COLO668 (cell line): ENCODE measurements around the gene NIN.
"Not testable (repeated sequence)": the region's sequence is repeated elsewhere in the genome, so short reads cannot be mapped to it uniquely, and the experiment has no call there.

Experiments used
- DNase-seq: peaks from one replicate; lab custom pipeline; 2025; ENCODE audit not compliant: unreplicated experiment; lab: John Stamatoyannopoulos, UW

Gene NIN

DNA sequence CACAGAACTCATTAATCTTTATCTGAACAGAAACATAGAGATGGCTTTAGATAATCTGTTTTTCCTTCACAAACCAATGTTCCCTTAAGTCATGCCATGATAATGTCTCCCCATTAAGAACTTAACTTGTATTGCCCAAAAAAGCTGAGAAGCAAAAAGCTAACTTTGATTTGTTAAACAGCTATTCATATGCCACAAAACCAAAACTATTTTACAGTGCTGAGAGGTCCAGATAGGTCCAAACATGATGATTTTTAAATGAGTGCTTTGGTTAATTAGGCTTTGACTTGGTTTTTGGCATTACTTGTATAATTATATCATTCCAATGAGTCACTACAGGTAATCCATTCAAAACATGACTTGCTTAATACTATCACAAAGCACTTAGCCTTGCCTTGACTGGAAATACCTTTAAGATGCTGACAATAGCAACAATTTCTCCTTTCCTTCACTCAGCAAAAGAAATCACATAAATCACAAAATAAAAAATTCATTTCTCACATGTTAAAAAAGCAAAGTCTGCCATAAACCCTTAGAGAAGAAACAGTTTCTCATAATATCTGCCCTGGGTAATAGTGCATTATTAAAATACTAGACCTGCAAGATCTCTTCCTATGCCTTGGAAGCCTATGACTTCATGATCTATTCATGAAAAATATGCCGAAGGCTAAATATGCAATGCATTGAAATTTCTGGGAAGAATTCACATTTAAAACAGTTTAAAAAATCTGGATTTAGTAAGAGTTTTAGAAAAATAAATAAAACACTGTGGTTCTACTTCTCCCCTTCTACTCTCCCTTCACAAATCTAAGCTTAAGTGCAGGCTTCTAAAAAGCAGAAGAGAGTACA, 110.8 kb downstream of the NIN start:
- no peak for DNase-seq

GRCh38 chr14:50718949-50719348, 112.0 kb downstream of the NIN start:
- no peak for DNase-seq

DNA sequence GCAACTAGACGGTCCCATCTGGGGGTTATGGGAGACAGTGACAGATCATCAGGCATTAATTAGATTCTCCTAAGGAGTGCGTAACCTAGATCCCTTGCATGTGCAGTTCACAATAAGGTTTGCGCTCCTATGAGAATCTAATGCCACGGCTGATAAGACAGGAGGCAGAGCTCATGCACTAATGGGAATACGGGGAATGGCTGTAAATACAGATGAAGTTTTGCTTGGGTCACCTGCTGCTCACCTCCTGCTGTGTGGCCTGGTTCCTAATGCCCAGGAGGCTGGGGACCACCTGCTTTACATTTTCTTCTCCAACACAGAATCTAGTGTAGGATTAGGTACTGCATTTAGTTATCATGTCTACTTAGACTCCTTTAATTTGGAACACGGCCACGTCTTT, 113.2 kb downstream of the NIN start:
- DNase-seq, result no peak

DNA sequence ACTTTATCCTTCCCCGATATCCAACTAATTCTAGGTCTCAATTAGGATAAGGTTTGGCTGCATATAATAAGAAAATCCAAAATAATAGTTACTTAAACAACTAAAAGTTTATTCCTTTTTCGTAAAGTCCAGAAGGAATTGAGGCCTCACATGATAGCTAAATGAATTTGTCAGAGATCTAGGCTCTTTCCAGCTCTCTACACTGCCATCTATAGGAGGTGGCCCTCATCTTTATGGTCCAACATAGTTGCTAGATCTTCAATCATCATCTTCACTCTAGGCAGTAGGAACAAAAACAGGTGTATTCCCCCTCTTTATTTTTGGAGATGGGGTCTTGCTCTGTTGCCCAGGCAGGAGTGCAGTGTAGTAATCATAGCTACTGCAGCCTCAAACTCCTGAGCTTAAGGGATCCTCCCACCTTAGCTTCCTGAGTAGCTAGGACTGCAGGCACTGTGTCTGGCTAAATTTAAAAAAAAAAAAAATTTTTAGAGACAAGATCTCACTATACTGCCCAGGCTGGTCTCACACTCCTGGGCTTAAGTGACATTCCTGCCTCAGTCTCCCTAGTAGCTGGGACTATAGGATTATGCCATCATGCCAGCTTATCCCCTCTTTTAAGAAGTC, 116.4 kb downstream of the NIN start:
- DNase-seq, result no peak

DNA sequence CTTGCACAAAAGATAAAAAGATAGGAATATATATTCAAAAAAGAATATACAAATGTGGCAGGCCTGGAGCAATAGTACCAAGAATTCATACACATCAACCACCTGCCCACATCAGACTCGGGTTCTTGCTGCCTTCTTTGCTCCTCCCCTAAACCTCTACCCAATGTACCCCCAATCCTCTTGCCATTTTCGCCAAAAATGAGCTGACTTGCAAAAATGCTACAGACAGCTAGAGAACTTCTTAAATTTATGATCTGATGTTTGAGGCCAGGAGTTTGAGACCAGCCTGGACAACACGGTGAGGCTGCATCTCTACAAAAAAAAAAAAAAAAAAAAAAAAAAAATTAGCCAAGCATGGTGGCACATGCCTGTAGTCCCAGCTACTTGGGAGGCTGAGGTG, 119.9 kb downstream of the NIN start:
- DNase-seq, result no peak

DNA sequence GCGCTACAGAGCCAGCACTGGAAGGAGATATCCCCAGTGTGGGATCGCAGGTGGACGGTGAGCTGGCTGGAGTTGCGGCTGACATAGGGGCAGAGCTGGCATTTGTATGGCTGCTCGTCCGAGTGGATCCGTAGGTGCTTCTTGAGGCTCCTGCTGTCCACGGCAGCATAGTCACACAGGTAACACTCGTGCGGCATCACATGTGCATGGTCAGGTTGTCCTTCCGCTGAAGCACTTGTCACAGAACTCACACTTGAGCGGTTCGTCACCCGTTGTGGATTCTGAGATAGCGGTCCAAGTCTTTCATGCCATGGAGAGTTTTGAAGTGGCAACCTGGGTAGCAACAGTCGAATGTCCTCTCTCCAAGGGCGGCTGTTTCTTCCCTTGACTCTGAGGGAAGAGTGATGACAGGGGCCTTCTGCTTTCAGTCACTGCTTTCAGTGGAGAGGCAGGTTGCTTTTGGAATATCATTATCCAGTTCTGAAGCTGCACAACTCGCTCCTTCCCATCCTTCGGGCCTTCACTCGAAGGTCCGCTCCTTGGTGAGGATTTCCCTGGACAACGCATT, 125.9 kb downstream of the NIN start:
- no peak for DNase-seq

DNA sequence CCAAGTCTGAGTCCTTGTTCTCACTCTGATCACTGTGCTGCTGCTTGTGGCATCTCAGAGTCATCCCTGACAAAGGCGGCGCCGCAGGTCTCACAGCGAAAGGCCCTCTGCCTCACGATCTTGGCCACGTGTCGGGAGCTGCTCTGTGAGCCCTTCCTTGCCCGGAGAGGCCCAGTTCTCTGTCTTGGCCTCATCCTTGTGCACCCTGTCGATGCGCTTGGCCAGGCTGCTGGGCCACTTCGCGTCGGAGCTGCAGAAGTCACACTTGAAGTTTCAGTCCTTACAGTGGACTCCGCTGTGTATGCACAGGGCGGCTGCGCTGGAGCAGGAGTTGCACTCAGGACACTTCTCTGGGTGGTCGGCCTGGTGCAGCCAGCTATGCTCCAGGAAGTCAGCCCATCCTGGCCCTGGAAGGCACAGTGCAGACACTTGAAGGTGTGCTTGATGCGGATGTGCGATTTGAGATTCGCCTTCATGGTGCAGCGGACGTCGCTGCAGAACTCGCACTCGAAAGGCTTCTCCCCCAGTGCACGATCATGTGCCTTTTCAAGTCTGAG, 126.4 kb downstream of the NIN start:
- DNase-seq, result no peak

DNA sequence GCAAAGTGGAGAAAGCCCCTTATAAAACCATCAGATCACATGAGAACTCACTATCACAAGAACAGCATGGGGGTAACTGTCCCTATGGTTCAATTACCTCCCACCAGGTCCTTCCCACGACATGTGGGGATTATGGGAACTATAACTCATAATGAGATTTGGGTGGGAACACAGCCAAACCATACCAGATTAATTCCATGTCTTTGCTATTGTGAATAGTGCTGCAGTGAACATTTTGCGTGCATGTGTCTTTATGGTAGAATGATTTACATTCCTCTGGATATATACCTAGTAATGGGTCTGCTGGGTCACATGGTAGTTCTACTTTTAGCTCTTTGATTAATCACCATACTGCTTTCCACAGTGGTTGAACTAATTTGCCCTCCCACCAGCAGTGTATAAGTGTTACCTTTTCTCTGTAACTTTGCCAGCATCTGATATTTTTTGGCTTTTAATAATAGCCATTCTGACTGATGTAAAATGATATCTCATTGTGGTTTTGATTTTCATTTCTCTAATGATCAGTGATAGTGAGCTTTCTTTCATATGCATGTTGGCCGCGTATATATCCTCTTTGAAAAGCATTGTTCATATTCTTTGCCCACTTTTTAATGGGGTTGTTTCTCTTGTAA, 133.2 kb downstream of the NIN start:
- DNase-seq, result no peak

- DNase-seq, result not testable (repeated sequence)
Measured at GRCh38 chr14:50694260-50694659, 136.7 kb downstream of the NIN start.

DNA sequence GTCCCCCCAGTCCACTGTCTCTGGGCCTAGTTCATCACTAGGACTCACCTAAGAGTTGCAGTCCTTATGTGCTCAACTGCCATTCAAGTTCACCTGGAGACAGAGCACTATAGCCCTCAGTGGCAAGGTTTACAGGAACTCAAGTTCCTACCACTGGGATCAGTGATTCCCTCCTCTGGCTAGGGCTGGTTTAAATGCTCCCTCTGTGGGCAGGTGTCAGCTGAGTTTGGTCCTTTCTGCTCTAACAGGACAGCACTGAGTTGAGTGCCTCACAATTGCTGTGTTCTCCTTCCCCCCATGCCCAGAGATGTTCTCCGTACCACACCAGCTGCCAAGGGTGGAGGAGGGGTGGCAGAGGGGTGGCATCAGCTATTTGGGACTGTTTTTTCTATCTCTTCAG, 142.1 kb downstream of the NIN start:
- DNase-seq, result no peak

- no peak for DNase-seq
Measured at GRCh38 chr14:50679674-50680073, 151.3 kb downstream of the NIN start.

DNA sequence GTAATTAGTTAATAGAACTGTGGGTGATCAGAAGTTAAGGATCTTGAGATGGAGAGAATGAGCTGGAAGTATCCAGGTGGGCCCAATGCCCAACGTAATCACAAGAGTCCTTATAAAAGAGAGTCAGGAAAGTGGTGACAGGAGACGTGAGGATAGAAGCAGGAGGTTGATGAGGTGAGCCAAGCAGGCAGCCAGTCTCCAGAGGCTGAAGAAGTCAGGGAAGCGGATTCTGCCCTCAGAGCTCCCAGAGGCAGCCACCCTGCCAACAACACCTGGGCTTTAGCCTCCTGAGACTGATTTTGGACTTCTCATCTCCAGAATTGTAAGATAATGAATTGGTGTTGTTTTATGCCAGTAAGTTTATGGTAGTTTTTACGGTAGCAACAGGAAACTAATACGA, 152.8 kb downstream of the NIN start:
- no peak for DNase-seq

- no peak for DNase-seq
Measured at GRCh38 chr14:50677527-50678063, 153.4 kb downstream of the NIN start.

DNA sequence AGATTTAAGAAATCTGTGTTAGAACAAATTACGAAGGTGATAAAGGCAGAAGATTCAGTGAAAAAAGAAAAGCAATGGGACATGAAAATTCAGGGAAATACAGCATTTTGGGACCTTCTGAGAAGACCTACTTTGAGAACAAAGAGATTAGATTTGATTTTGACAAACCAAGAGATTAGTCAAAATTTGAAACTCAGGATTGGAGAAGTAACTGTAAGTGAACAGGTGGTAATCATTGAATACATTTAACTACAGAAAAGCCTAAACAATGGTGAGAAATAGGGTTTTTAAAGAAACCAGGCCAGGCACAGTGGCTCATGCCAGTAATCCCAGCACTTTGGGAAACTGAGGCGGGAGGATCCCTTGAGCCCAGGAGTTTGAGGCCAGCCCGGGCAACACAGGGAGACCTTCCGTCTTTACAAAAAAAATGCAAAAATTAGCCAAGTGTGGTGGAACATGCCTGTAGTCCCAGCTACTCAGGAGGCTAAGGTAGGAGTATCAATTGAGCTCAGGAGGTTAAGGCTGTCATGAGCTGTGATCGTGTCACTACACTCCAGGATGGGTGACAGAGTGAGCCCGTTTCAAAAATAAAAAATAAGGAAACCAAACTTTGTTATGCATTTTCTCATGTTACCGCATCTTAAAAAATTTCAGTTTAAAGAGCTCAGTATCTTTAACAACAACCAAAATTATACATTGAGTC, 154.0 kb downstream of the NIN start:
- DNase-seq, result no peak

DNA sequence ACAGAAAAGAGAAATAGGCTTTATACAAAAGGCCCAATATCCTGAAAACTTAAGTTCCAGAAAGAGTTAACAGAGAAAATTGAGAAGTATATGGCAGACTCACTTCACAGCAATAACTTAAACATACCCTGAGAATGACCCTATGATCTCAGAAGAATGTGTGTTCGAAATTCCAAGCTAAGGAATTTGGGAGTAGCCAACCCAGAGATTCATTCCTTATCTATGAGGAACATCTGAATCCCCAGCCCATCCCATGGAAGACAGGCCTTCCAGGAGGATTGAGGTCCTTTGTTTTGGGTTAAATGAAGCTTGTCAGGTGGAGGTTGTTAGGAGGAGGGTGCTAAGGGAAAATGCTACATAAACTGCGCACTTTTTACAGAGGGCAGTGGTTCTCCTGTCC, 155.4 kb downstream of the NIN start:
- no peak for DNase-seq

DNA sequence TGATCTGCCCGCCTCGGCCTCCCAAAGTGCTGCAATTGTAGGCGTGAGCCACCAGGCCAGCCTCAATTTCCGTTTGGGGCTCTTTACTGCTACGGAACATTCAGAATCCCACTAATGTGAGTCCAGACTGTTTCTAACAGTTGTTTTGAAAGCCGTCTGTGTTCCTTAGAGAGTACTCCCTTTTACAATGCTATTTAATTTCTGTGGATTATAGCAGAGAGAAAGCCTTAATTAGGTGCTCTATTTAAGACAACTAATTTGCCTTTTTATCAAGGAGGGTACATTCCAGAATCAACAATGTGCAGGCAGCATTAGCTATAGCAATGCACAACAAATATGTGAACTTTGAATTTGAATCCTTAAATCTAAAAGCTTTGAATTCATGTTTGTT, 160.1 kb downstream of the NIN start:
- DNase-seq, result no peak

DNA sequence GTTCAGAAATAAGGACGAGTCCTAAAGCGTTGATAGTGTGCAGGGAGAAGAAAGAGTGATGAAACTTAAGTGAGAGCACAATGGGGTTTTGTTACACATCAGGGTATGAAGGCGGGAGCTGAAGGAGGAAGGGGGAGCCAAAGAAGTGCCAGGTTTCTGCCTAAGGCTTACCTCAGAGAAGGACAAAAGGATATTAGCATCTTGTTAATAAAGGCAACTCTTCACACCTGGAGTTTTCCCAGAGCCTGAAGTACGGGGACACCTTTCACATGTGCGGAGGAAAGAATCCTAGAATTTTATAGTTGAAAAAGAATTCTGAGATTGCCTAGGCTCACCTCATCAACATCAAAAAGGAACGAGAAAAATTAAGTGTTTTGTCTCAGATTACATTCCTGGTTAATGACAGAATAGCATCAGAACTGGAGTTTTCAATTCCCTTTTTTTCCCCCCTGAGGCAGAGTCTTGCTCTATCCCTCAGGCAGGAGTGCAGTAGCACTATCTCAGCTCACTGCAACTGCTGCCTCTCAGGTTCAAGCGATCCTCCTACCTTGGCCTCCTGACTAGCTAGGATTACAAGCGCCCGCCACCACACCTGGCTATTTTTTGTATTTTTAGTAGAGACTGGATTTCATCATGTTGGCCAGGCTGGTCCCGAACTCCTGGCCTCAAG, 160.6 kb downstream of the NIN start:
- DNase-seq, result no peak
